Measurements from ENCODE around the gene RAPGEF6.
A peak's percentile ranks its signal among the peaks of the same experiment; 100 is the strongest.
"Not testable (repeated sequence)": the region's sequence is repeated elsewhere in the genome, so short reads cannot be mapped to it uniquely, and the experiment has no call there.

Gene RAPGEF6

GRCh38 chr5:131640043-131640856, 5.2 kb upstream of the RAPGEF6 start:
- DNase-seq (ENCODE audit: low read depth), result no peak

DNA sequence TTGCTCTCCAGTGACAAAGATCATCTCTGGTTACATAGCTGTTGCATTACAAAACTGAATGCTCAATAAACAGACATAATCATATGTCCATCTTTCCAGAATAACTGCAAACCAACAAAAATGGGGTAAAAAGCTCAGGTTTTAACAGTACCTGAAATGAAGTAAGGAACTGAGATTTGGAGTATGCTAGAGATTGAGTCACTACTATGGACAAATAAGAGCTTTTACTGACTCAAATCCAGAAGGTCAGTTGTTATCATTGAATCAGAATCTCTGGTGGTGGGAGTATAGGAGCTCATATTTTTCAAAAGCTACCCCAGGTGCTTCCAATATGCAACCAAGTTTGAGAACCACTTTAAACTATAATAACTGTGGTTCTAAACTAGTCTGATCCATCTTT, 4.1 kb upstream of the RAPGEF6 start:
- no peak for DNase-seq (ENCODE audit: low read depth)

DNA sequence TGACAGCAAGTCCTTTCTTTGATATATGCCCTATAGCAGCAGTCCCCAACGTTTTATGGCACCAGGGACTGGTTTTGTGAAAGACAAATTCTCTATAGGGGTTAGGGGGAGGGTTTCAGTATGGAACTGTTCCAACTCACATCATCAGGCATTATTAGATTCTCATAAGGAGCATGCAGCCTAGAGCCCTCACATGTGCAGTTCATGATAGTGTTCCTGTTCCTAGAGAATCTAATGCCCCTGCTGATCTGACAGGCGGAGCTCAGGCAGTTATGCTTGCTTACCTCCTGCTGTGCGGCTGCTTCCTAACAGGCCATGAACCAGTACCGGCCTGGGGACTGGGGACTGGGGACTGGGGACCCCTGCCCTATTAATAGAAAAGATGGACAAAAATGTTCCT, 2.7 kb upstream of the RAPGEF6 start:
- DNase-seq (ENCODE audit: low read depth), result no peak

DNA sequence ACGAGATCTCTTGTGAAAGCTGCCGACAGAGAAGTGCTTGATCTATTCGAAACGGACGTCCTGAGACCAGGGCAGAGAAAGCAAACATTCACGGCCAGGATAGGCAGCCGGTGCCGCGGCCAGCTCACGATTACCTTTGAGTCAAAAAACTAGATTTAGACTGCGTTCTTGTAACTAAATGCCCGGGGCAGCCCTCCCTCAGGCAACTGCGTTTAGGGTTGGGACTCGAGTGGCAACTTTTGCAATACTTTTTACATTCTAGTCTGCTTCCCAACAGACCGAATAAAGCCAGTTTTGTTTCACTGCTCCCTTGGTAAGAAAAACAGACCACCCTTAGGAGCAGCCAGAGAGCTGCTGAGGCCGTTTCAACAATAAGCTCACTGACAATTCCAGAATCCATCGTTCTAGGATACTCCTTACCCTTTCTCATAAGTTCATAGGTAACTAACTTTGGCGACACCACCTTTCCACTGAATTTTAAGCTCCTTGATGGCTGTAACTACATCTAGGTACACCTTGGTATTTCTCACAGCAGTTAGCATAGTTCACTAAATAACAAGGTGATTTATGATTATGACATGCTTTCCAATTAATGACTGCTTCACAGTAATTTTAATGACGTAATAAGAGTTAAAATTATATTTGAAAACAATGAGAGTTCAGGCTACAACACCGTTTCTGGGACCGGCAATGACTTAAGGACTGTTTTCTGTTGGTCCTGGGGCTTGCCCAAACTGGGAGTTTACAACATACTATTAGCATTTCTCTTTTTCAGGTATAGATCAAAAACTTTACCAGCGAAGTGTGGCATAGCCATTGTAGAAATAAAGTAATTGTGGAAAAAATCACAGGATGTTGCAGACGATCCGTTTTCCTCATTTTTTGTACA, 899 bp upstream of the RAPGEF6 start:
- DNase-seq (ENCODE audit: low read depth), result no peak

GRCh38 chr5:131634666-131634995, 398 bp downstream of the RAPGEF6 start:
- no peak for DNase-seq (ENCODE audit: low read depth)

DNA sequence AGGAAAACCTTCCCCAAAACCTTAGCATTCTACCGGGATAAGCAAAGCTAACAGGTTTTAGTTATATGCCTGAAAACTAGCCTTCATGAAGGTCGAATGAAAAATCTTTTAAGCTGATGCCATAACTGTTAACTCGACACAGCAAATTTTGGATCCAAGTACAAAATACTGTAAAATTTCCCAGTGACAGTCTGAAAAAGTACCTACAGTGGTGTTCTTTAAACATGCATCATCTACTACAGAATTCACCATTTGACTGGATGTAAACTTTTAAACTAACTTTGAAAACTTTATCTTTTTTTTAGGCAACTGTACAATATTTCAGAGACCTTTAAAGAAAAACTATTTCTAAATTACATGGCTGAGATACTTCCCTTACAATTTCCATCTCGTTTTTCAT, 791 bp downstream of the RAPGEF6 start:
- no peak for DNase-seq (ENCODE audit: low read depth)

DNA sequence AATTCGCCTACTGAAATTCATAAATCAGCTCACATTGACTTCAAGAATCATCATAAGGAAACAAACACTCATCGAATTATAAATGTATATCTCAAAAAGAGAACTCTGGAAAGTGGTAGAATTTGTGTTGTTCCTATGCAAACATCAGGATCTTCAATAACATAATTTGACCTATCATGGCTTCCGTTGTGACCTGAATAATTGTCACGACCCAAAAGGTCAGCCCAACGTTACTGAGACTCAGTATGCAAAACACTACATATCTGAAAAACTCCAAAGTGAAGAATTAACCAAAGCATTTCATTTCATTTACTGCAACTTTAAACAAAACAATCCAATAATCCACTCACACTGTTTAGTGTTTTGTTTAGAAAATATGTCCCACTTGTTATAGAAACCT, 1.2 kb downstream of the RAPGEF6 start:
- no peak for DNase-seq (ENCODE audit: low read depth)

- DNase-seq (ENCODE audit: low read depth), result no peak
These were observed 4.1 kb downstream of the RAPGEF6 start for GRCh38 chr5:131630963-131631350.

- no peak for DNase-seq (ENCODE audit: low read depth)
These were observed 4.6 kb downstream of the RAPGEF6 start for GRCh38 chr5:131630208-131630962.

GRCh38 chr5:131628990-131629389, 6.0 kb downstream of the RAPGEF6 start:
- DNase-seq (ENCODE audit: low read depth), result peak; percentile 48

DNA sequence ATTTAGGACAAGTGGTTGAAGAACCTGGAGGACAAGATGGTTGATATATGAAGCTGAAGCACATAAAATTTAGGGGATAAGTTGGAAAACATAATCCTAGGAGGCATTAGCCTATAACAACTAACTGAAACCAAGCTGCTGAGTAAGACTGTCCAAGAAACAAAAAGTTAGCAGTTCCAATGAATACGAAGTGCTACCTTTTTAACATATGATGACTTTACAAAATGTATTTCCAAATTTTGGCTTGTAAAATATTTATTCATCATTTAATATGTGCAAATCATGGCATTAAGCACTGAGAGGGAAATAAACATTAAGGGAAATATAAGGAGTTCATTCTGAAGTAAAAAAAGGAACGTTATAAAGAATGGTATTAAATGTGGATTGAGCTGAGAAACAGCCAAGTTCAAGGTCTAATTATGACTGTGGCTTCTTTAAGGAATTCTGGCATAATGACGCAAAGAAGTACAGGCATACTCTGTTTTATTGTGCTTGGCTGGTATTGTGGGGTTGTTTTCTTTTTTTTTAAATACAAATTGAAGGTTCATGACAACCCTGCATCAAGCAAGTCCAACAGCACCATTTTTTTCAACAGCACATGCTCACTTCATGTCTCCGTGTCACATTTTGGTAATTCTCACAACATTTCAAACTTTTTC, 7.7 kb downstream of the RAPGEF6 start:
- no peak for DNase-seq (ENCODE audit: low read depth)

- no peak for DNase-seq (ENCODE audit: low read depth)
These were observed 12.4 kb downstream of the RAPGEF6 start for GRCh38 chr5:131622633-131623032.

- DNase-seq (ENCODE audit: low read depth), result not testable (repeated sequence)
These were observed 13.9 kb downstream of the RAPGEF6 start for GRCh38 chr5:131621164-131621563.

GRCh38 chr5:131619102-131619501, 15.9 kb downstream of the RAPGEF6 start:
- DNase-seq (ENCODE audit: low read depth), result no peak

DNA sequence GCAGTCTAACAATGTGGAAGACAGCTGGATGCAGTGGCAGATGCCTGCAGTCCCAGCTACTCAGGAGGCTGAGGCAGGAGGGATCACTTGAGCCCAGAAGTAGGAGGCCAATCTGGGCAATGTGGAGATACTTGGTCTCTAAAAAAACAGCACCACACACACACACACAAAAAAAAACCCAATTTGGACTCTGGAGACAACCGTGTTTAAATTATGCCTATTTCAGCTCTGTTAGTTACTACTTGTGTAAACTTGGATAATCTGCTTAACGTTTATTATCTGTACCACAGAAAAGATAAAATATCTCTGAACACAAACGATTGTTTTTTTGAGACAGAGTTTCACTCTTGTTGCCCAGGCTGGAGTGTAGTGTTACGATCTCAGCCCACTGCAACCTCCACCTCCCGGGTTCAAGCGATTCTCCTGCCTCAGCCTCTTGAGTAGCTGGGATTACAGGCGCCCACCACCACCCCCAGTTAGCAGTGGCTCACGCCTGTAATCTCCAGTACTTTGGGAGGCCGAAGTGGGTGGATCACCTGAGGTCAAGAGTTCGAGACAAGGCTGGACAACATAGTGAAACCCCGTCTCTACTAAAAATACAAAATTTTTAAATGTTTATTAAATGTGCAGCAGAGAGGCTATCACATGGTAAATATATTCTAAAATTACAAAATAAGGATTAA, 17.7 kb downstream of the RAPGEF6 start:
- DNase-seq (ENCODE audit: low read depth), result no peak

GRCh38 chr5:131615957-131616356, 19.1 kb downstream of the RAPGEF6 start:
- DNase-seq (ENCODE audit: low read depth), result no peak

GRCh38 chr5:131613423-131613822, 21.6 kb downstream of the RAPGEF6 start:
- no peak for DNase-seq (ENCODE audit: low read depth)

DNA sequence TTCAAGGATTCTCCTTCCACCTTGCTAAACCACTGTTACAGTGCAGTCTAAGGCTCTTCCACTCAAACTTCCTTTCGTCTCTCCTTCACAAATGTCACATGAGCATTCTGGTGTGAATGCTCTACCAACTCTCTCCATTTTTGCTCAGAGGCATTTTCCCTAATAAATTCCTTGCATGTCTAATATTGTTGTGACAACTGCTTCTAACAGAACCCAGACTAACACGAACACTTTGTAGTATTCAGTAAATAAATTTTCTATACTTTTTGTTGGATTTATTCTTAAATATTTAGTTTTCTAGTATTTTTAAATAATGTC, 24.0 kb downstream of the RAPGEF6 start:
- no peak for DNase-seq (ENCODE audit: low read depth)

- no peak for DNase-seq (ENCODE audit: low read depth)
These were observed 24.6 kb downstream of the RAPGEF6 start for GRCh38 chr5:131610198-131611063.

DNA sequence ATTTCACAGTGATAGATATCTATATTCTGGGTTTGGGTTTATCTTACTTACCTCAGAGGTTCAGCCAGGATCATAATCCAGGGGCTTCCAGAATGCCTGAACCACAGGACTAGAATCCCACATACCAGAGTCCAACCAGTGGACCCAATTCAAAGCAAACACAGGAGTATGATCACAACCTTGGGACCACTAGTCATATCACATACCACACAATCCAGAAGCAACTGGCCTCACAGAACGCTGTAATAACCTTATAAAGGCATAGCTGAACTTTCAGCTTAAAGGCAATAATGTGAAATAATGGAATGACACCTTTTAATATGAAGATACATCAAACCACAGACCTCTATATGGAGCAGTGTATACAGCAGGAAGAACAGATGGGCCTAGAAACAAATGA, 25.3 kb downstream of the RAPGEF6 start:
- no peak for DNase-seq (ENCODE audit: low read depth)

GRCh38 chr5:131608597-131608996, 26.4 kb downstream of the RAPGEF6 start:
- no peak for DNase-seq (ENCODE audit: low read depth)
